Fibroblast of mammary gland (primary cell): ENCODE results near the gene ATP13A3.

ENCODE experiments used
- DNase-seq: peaks from one replicate; pipeline ENCODE4 v3.0.0-alpha.2; 2010; ENCODE audit warnings: low read depth
- H3K4me3 ChIP-seq: 2 replicates; pipeline ENCODE4 v1.5.1; 2011; ENCODE audit warnings: low read depth, mild to moderate bottlenecking, low read length, moderate library complexity; ENCODE audit not compliant: control insufficient read depth
- TF ChIP-seq, protein P1 (sequence below): conservative IDR thresholded peaks from 2 replicates; pipeline ENCODE4 v1.5.1; 2011; ENCODE audit warnings: low read depth, low read length, inconsistent platforms; ENCODE audit not compliant: control insufficient read depth, insufficient read depth

The ATP13A3 gene

DNA sequence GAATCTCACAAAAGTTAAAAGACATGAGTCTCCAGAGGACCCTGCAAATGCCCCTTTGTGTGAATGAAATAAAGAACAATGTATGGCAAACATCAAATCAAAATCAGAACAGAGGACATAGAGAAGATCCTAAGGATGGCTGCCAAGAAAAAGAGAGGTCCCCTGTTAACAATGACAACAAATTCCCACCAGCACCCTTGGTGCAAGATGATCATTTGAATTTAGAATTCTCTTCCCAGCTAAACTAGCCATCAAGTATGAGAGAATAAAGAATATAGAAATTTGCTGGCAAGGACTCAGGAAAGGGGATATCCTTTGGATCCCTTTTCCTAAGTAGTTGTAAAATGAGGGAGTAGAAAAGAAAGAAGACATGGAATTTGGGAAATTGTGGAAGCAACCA, 96.0 kb downstream of the ATP13A3 start:
- no peak overlapping the region for H3K4me3 ChIP-seq
- TF ChIP-seq, protein P1, sequence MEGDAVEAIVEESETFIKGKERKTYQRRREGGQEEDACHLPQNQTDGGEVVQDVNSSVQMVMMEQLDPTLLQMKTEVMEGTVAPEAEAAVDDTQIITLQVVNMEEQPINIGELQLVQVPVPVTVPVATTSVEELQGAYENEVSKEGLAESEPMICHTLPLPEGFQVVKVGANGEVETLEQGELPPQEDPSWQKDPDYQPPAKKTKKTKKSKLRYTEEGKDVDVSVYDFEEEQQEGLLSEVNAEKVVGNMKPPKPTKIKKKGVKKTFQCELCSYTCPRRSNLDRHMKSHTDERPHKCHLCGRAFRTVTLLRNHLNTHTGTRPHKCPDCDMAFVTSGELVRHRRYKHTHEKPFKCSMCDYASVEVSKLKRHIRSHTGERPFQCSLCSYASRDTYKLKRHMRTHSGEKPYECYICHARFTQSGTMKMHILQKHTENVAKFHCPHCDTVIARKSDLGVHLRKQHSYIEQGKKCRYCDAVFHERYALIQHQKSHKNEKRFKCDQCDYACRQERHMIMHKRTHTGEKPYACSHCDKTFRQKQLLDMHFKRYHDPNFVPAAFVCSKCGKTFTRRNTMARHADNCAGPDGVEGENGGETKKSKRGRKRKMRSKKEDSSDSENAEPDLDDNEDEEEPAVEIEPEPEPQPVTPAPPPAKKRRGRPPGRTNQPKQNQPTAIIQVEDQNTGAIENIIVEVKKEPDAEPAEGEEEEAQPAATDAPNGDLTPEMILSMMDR, result no peak
- DNase-seq, result no peak

DNA sequence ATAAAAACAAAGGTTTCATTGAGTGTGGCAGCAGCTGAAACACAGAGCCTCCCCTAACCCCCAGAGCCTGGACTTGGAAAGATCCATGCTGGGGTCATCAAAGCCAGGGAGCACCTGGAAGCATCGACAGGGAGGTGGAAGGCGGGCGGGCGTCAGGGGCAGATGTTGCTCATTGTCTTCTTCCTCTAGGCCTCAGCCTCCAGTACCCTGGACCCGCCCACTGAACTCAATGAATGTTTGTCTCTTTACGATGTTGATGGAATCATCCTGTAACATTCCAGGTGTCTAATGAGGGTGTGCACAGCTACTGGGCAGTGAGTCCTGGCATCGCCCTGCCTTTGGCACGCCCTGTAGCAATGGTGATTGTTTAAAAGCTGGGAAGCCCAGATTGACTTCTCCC, 97.5 kb downstream of the ATP13A3 start:
- DNase-seq, result no peak
- TF ChIP-seq, protein P1, result no peak
- H3K4me3 ChIP-seq, result no peak overlapping the region

DNA sequence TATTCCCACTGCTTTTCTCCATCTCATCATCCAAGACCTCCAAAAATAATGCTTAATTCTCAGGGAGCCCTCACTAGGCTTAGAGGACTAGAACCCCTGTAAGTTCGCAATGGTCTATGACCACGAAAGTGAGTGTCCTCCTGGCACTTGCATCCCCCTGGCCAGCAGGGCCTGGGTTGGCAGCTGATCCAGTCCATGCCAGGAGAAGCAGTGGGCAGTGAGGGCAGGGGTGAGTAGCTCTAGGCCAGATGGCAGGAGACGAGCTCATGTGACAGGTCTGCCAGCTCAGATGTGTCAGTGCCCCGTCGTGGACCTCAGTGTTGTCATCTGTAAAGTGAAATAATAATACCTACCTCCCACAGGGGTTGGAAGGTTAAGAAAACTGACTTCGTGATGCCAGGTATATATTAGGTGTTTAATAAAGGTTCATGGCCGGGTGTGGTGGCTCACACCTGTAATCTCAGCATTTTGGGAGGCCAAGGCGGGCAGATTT, 98.8 kb downstream of the ATP13A3 start:
- TF ChIP-seq, protein P1, result no peak
- DNase-seq, result no peak
- no peak overlapping the region for H3K4me3 ChIP-seq

DNA sequence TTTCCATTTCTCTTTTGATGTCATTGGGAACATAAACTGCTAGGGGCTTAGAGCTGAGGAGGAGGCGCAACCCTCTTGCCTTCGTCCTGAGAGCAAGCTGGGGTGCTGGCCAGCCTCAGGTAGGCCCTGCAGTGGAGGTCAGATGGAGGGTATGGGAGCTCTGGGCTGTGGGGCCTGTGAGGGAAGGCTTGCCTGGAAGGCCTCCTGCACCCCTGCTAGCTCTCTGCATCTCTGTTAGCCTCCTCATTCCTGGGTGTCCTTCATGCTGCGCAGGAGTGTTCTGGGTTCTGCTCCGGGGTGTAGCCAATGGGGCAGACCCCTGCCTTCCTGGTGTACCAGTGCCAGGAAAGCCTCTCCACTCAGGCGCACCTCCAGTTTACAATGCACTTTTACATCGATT, 99.5 kb downstream of the ATP13A3 start:
- H3K4me3 ChIP-seq, result no peak overlapping the region
- no peak for DNase-seq
- TF ChIP-seq, protein P1, result no peak

DNA sequence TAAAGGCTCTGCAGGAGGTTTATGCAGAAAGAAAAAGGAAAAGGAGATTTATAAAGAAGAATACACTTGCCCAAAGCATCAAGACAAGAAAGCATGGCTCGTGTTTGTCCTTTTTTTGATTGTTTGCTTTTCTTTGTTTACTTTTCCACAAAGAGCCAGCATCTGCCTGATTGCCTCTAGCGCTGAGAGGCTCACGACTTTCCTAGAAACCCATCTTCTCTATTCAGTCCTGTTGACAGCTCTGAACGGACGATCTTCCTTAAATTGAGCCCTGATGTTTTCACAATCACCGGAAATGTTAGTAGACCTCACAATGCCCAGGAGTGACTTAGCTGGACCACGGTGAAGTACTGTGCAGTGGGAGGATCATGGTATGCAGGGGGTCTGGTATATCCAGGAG, 100.2 kb downstream of the ATP13A3 start:
- TF ChIP-seq, protein P1, result no peak
- no peak overlapping the region for H3K4me3 ChIP-seq
- DNase-seq, result no peak

DNA sequence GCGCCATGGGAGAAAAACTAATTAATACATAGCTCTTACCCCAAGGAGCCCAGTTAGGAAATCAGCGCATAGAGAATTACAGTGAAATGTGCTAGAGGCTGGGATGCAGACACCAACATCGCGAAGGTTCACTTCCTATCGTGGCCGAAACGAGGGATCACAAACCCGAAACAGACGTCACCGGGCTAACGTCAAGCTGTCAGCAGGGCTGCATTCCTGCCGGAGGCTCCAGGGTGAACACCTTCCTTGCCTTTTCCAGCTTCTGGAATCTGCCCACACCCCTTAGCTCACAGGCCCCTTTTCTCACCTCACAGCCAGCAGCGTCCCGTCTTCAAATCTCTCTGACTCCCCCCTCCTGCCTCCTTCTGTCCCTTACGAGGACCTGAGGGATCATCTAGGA, 100.7 kb downstream of the ATP13A3 start:
- H3K4me3 ChIP-seq, result no peak overlapping the region
- TF ChIP-seq, protein P1, result no peak
- DNase-seq, result no peak

DNA sequence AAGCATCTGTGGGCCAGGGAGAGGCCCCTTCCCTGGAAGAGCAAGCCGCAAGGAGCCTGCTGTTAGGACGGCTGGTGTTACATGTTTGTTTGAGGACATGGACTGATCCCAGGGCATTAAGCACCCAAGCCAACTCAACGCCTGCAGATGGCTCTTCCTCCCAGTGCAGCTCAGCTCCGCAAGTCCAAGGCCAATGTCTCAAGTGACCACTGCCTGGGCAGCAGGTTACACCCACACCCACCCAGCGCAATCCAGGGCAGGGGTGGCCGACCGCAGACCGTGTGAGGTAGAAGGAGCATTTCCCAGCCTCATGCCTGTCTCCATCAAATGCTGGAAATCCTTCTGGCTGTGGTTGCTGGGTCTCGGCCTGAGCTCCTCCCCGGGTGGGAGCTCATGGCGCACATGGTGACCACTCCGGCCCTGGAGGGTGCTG, 102.2 kb downstream of the ATP13A3 start:
- DNase-seq, result no peak
- TF ChIP-seq, protein P1, result no peak
- no peak overlapping the region for H3K4me3 ChIP-seq
